ENCODE data around the gene TEC. TPM values are rescaled to one million over a fixed set of nuclear protein-coding genes. Genes with fewer than 3 reads are reported as not detected.
"Not testable (repeated sequence)": the region's sequence is repeated elsewhere in the genome, so short reads cannot be mapped to it uniquely, and the experiment has no call there.

The TEC gene
- total RNA-seq, 5 donors from 2014 or later (not counting 1 experiment from before 2014, with no cell fraction given), result 1.7 to 5.4 (median 2.5) TPM

GRCh38 chr4:48187066-48187465, 82.6 kb downstream of the TEC start:
- DNase-seq; H3K4me3 Mint-ChIP-seq; H3K27ac ChIP-seq (ENCODE audit: low read length); H3K27me3 Mint-ChIP-seq; H3K9me3 ChIP-seq; H3K27ac Mint-ChIP-seq; POLR2A ChIA-PET; CTCF ChIA-PET; H3K4me3 ChIP-seq (ENCODE audit: control insufficient read depth in 1 of 2, extremely low read depth in 1 of 2, low read length in 1 of 2); H3K4me1 ChIP-seq (ENCODE audit: control insufficient read depth in 1 of 2, extremely low read depth in 1 of 2, insufficient read depth in 2 of 2, low read length in 2 of 2); H3K9me3 Mint-ChIP-seq; ATAC-seq (replicated peaks in 1 of 4); H3K36me3 ChIP-seq (ENCODE audit: control insufficient read depth in 2 of 2, extremely low read depth in 1 of 2, insufficient read depth in 1 of 2, low read length in 1 of 2); H3K4me1 Mint-ChIP-seq; H3K36me3 Mint-ChIP-seq; H3K27me3 ChIP-seq (replicated peaks in 1 of 2; ENCODE audit: control insufficient read depth in 2 of 2, extremely low read depth in 1 of 2, insufficient read depth in 2 of 2, low read length in 1 of 2): not testable (repeated sequence)
- 100% methylated on average over 2 of the region's 5 CpGs for WGBS (ENCODE audit: insufficient coverage)

GRCh38 chr4:48186394-48186793, 83.2 kb downstream of the TEC start:
- H3K27me3 ChIP-seq (replicated peaks in 1 of 2; ENCODE audit: control insufficient read depth in 2 of 2, extremely low read depth in 1 of 2, insufficient read depth in 2 of 2, low read length in 1 of 2); H3K4me3 Mint-ChIP-seq; H3K27me3 Mint-ChIP-seq; H3K27ac Mint-ChIP-seq; H3K27ac ChIP-seq (ENCODE audit: low read length); H3K36me3 ChIP-seq (ENCODE audit: control insufficient read depth in 2 of 2, extremely low read depth in 1 of 2, insufficient read depth in 1 of 2, low read length in 1 of 2); H3K4me1 Mint-ChIP-seq; H3K36me3 Mint-ChIP-seq; POLR2A ChIA-PET; H3K4me1 ChIP-seq (ENCODE audit: control insufficient read depth in 1 of 2, extremely low read depth in 1 of 2, insufficient read depth in 2 of 2, low read length in 2 of 2); H3K4me3 ChIP-seq (ENCODE audit: control insufficient read depth in 1 of 2, extremely low read depth in 1 of 2, low read length in 1 of 2); ATAC-seq (replicated peaks in 1 of 4); CTCF ChIA-PET; H3K9me3 Mint-ChIP-seq; H3K9me3 ChIP-seq; DNase-seq: not testable (repeated sequence)
- WGBS (ENCODE audit: insufficient coverage), result 91% methylated on average over 15 of the region's 33 CpGs

- H3K27me3 Mint-ChIP-seq, result no peaks in the 10 kb centered on the region
- no peaks in the 10 kb centered on the region for H3K36me3 Mint-ChIP-seq
- no peaks in the 10 kb centered on the region for H3K4me1 Mint-ChIP-seq
- Histone ChIP-seq H3K9me3 (no peaks in the 10 kb centered on the region), H3K27ac (ENCODE audit: low read length) (no peak overlapping the region), H3K27me3 (replicated peaks in 1 of 2; ENCODE audit: control insufficient read depth in 2 of 2, extremely low read depth in 1 of 2, insufficient read depth in 2 of 2, low read length in 1 of 2) (no peaks in the 10 kb centered on the region), H3K4me3 (ENCODE audit: control insufficient read depth in 1 of 2, extremely low read depth in 1 of 2, low read length in 1 of 2) (no peak overlapping the region), H3K4me1 (ENCODE audit: control insufficient read depth in 1 of 2, extremely low read depth in 1 of 2, insufficient read depth in 2 of 2, low read length in 2 of 2) (no peaks in the 10 kb centered on the region), H3K36me3 (ENCODE audit: control insufficient read depth in 2 of 2, extremely low read depth in 1 of 2, insufficient read depth in 1 of 2, low read length in 1 of 2) (no peaks in the 10 kb centered on the region)
- WGBS (ENCODE audit: insufficient coverage), result no CpG with 5 or more reads among the region's 3 CpGs
- DNase-seq, result no peak
- ChIA-PET POLR2A (no interaction called here), CTCF (interaction anchor here in 1 of 2 donors (0.9 kb wide), 1 partner anchor 152 kb away, joined by 5 read pairs; no protein-coding TSS in a partner anchor)
- ATAC-seq (replicated peaks in 1 of 4), result no peak
- H3K27ac Mint-ChIP-seq, result no peak overlapping the region
- H3K9me3 Mint-ChIP-seq, result no peaks in the 10 kb centered on the region
- H3K4me3 Mint-ChIP-seq, result no peak overlapping the region
These were observed 84.8 kb downstream of the TEC start for GRCh38 chr4:48184882-48185281.

- no peaks in the 10 kb centered on the region for H3K9me3 ChIP-seq
- no peaks in the 10 kb centered on the region for H3K4me1 Mint-ChIP-seq
- no peak overlapping the region for H3K27ac Mint-ChIP-seq
- H3K9me3 Mint-ChIP-seq, result peaks cover 4 to 15% (median 5%) of the 10 kb centered on the region in 3 donors
- peaks cover 10% of the 10 kb centered on the region for H3K36me3 Mint-ChIP-seq
- H3K4me3 ChIP-seq (ENCODE audit: control insufficient read depth in 1 of 2, extremely low read depth in 1 of 2, low read length in 1 of 2), result no peak overlapping the region
- no peaks in the 10 kb centered on the region for H3K27me3 Mint-ChIP-seq
- ATAC-seq (replicated peaks in 1 of 4) (no peak), DNase-seq (no peak)
- H3K4me1 ChIP-seq (ENCODE audit: control insufficient read depth in 1 of 2, extremely low read depth in 1 of 2, insufficient read depth in 2 of 2, low read length in 2 of 2), result no peaks in the 10 kb centered on the region
- POLR2A ChIA-PET, result no interaction called here
- no peak overlapping the region for H3K4me3 Mint-ChIP-seq
- CTCF ChIA-PET, result no interaction called here
- no peaks in the 10 kb centered on the region for H3K27me3 ChIP-seq (replicated peaks in 1 of 2; ENCODE audit: control insufficient read depth in 2 of 2, extremely low read depth in 1 of 2, insufficient read depth in 2 of 2, low read length in 1 of 2)
- no peaks in the 10 kb centered on the region for H3K36me3 ChIP-seq (ENCODE audit: control insufficient read depth in 2 of 2, extremely low read depth in 1 of 2, insufficient read depth in 1 of 2, low read length in 1 of 2)
- H3K27ac ChIP-seq (ENCODE audit: low read length), result no peak overlapping the region
These were observed 89.4 kb downstream of the TEC start for GRCh38 chr4:48180234-48180633.

- no peaks in the 10 kb centered on the region for H3K27me3 ChIP-seq (replicated peaks in 1 of 2; ENCODE audit: control insufficient read depth in 2 of 2, extremely low read depth in 1 of 2, insufficient read depth in 2 of 2, low read length in 1 of 2)
- no peak overlapping the region for H3K27ac Mint-ChIP-seq
- ATAC-seq (replicated peaks in 1 of 4), result no peak
- DNase-seq, result no peak
- peaks cover 4 to 15% (median 5%) of the 10 kb centered on the region in 3 donors for H3K9me3 Mint-ChIP-seq
- H3K36me3 Mint-ChIP-seq, result peaks cover 15% of the 10 kb centered on the region
- H3K27me3 Mint-ChIP-seq, result no peaks in the 10 kb centered on the region
- no peak overlapping the region for H3K4me3 ChIP-seq (ENCODE audit: control insufficient read depth in 1 of 2, extremely low read depth in 1 of 2, low read length in 1 of 2)
- WGBS (ENCODE audit: insufficient coverage), result 38% methylated on average over 2 of the region's 4 CpGs
- H3K9me3 ChIP-seq, result no peaks in the 10 kb centered on the region
- no peak overlapping the region for H3K4me3 Mint-ChIP-seq
- H3K4me1 ChIP-seq (ENCODE audit: control insufficient read depth in 1 of 2, extremely low read depth in 1 of 2, insufficient read depth in 2 of 2, low read length in 2 of 2), result no peaks in the 10 kb centered on the region
- H3K36me3 ChIP-seq (ENCODE audit: control insufficient read depth in 2 of 2, extremely low read depth in 1 of 2, insufficient read depth in 1 of 2, low read length in 1 of 2), result no peaks in the 10 kb centered on the region
- ChIA-PET CTCF (no interaction called here), POLR2A (no interaction called here)
- H3K27ac ChIP-seq (ENCODE audit: low read length), result no peak overlapping the region
- H3K4me1 Mint-ChIP-seq, result no peaks in the 10 kb centered on the region
These were observed 90.7 kb downstream of the TEC start for GRCh38 chr4:48178931-48179330.

- Mint-ChIP-seq H3K27ac (no peak overlapping the region), H3K4me3 (no peak overlapping the region), H3K4me1 (no peaks in the 10 kb centered on the region), H3K36me3 (peaks cover 15% of the 10 kb centered on the region), H3K9me3 (peaks cover 4 to 15% (median 5%) of the 10 kb centered on the region in 3 donors), H3K27me3 (no peaks in the 10 kb centered on the region)
- H3K27ac ChIP-seq (ENCODE audit: low read length), result no peak overlapping the region
- no peaks in the 10 kb centered on the region for H3K36me3 ChIP-seq (ENCODE audit: control insufficient read depth in 2 of 2, extremely low read depth in 1 of 2, insufficient read depth in 1 of 2, low read length in 1 of 2)
- H3K9me3 ChIP-seq, result no peaks in the 10 kb centered on the region
- no peak overlapping the region for H3K4me3 ChIP-seq (ENCODE audit: control insufficient read depth in 1 of 2, extremely low read depth in 1 of 2, low read length in 1 of 2)
- no peak for ATAC-seq (replicated peaks in 1 of 4)
- no peak for DNase-seq
- no peaks in the 10 kb centered on the region for H3K4me1 ChIP-seq (ENCODE audit: control insufficient read depth in 1 of 2, extremely low read depth in 1 of 2, insufficient read depth in 2 of 2, low read length in 2 of 2)
- POLR2A ChIA-PET, result no interaction called here
- CTCF ChIA-PET, result no interaction called here
- no peaks in the 10 kb centered on the region for H3K27me3 ChIP-seq (replicated peaks in 1 of 2; ENCODE audit: control insufficient read depth in 2 of 2, extremely low read depth in 1 of 2, insufficient read depth in 2 of 2, low read length in 1 of 2)
These were observed 93.8 kb downstream of the TEC start for GRCh38 chr4:48175806-48176205.

- 100% methylated on average over 3 of the region's 7 CpGs for WGBS (ENCODE audit: insufficient coverage)
- Mint-ChIP-seq H3K27me3 (no peaks in the 10 kb centered on the region), H3K4me3 (no peak overlapping the region), H3K9me3 (peaks cover 4 to 15% (median 5%) of the 10 kb centered on the region in 3 donors), H3K4me1 (no peaks in the 10 kb centered on the region), H3K27ac (no peak overlapping the region), H3K36me3 (peaks cover 15% of the 10 kb centered on the region)
- no peak overlapping the region for H3K4me3 ChIP-seq (ENCODE audit: control insufficient read depth in 1 of 2, extremely low read depth in 1 of 2, low read length in 1 of 2)
- no peaks in the 10 kb centered on the region for H3K36me3 ChIP-seq (ENCODE audit: control insufficient read depth in 2 of 2, extremely low read depth in 1 of 2, insufficient read depth in 1 of 2, low read length in 1 of 2)
- no peaks in the 10 kb centered on the region for H3K9me3 ChIP-seq
- ATAC-seq (replicated peaks in 1 of 4) (no peak), DNase-seq (no peak)
- no peak overlapping the region for H3K27ac ChIP-seq (ENCODE audit: low read length)
- no peaks in the 10 kb centered on the region for H3K27me3 ChIP-seq (replicated peaks in 1 of 2; ENCODE audit: control insufficient read depth in 2 of 2, extremely low read depth in 1 of 2, insufficient read depth in 2 of 2, low read length in 1 of 2)
- POLR2A ChIA-PET, result no interaction called here
- CTCF ChIA-PET, result interaction anchor here in 1 of 2 donors (0.5 to 0.6 kb wide), 2 partner anchors 47 to 169 kb away, joined by 3 read pairs; no protein-coding TSS in a partner anchor
- no peaks in the 10 kb centered on the region for H3K4me1 ChIP-seq (ENCODE audit: control insufficient read depth in 1 of 2, extremely low read depth in 1 of 2, insufficient read depth in 2 of 2, low read length in 2 of 2)
These were observed 94.3 kb downstream of the TEC start for GRCh38 chr4:48175328-48175727.

Data from T-cell (primary cell).